ENCODE measurements around the gene HMX1. TPM values are rescaled to one million over a fixed set of nuclear protein-coding genes. Genes with fewer than 3 reads are reported as not detected.

The HMX1 gene
- total RNA-seq, 1 donor from 2014 or later, result not detected

GRCh38 chr4:8849266-8850073, 22.2 kb downstream of the HMX1 start:
- Mint-ChIP-seq H3K27ac (ENCODE audit: unreplicated experiment) (no peak overlapping the region), H3K27me3 (ENCODE audit: unreplicated experiment) (peaks cover 4% of the 10 kb centered on the region), H3K36me3 (ENCODE audit: low read depth, unreplicated experiment) (no peaks in the 10 kb centered on the region), H3K4me3 (ENCODE audit: unreplicated experiment) (no peak overlapping the region), H3K4me1 (ENCODE audit: unreplicated experiment) (no peaks in the 10 kb centered on the region), H3K9me3 (ENCODE audit: unreplicated experiment) (no peaks in the 10 kb centered on the region)
- no peak for DNase-seq (ENCODE audit: low spot score)
- TF ChIP-seq CTCF (IDR thresholded peaks at IDR 0.05; ENCODE audit: unreplicated experiment), result no peak

GRCh38 chr4:8848507-8849265, 23.0 kb downstream of the HMX1 start:
- H3K9me3 Mint-ChIP-seq (ENCODE audit: unreplicated experiment), result no peaks in the 10 kb centered on the region

GRCh38 chr4:8847764-8848163, 23.9 kb downstream of the HMX1 start:
- Mint-ChIP-seq H3K27ac (ENCODE audit: unreplicated experiment) (no peak overlapping the region), H3K36me3 (ENCODE audit: low read depth, unreplicated experiment) (no peaks in the 10 kb centered on the region), H3K9me3 (ENCODE audit: unreplicated experiment) (no peaks in the 10 kb centered on the region), H3K4me3 (ENCODE audit: unreplicated experiment) (no peak overlapping the region), H3K4me1 (ENCODE audit: unreplicated experiment) (no peaks in the 10 kb centered on the region), H3K27me3 (ENCODE audit: unreplicated experiment) (peaks cover 4% of the 10 kb centered on the region)
- no peak for DNase-seq (ENCODE audit: low spot score)
- no peak for TF ChIP-seq CTCF (IDR thresholded peaks at IDR 0.05; ENCODE audit: unreplicated experiment)

More at GRCh38 chr4:8848507-8849265, 23.0 kb downstream of the HMX1 start:
- no peak for DNase-seq (ENCODE audit: low spot score)
- Mint-ChIP-seq H3K4me1 (ENCODE audit: unreplicated experiment) (no peaks in the 10 kb centered on the region), H3K27ac (ENCODE audit: unreplicated experiment) (no peak overlapping the region), H3K4me3 (ENCODE audit: unreplicated experiment) (no peak overlapping the region), H3K27me3 (ENCODE audit: unreplicated experiment) (peaks cover 4% of the 10 kb centered on the region), H3K36me3 (ENCODE audit: low read depth, unreplicated experiment) (no peaks in the 10 kb centered on the region)
- no peak for TF ChIP-seq CTCF (IDR thresholded peaks at IDR 0.05; ENCODE audit: unreplicated experiment)

- H3K4me3 Mint-ChIP-seq (ENCODE audit: unreplicated experiment), result no peak overlapping the region
- no peak for TF ChIP-seq CTCF (IDR thresholded peaks at IDR 0.05; ENCODE audit: unreplicated experiment)
- no peak for DNase-seq (ENCODE audit: low spot score)
- H3K4me1 Mint-ChIP-seq (ENCODE audit: unreplicated experiment), result no peaks in the 10 kb centered on the region
- H3K9me3 Mint-ChIP-seq (ENCODE audit: unreplicated experiment), result no peaks in the 10 kb centered on the region
- no peak overlapping the region for H3K27ac Mint-ChIP-seq (ENCODE audit: unreplicated experiment)
- peaks cover 4% of the 10 kb centered on the region for H3K27me3 Mint-ChIP-seq (ENCODE audit: unreplicated experiment)
- H3K36me3 Mint-ChIP-seq (ENCODE audit: low read depth, unreplicated experiment), result no peaks in the 10 kb centered on the region
These were observed 24.3 kb downstream of the HMX1 start for GRCh38 chr4:8847331-8847730.

- no peak overlapping the region for H3K4me3 Mint-ChIP-seq (ENCODE audit: unreplicated experiment)
- H3K4me1 Mint-ChIP-seq (ENCODE audit: unreplicated experiment), result no peaks in the 10 kb centered on the region
- H3K9me3 Mint-ChIP-seq (ENCODE audit: unreplicated experiment), result no peaks in the 10 kb centered on the region
- H3K27me3 Mint-ChIP-seq (ENCODE audit: unreplicated experiment), result peaks cover 4% of the 10 kb centered on the region
- no peak for TF ChIP-seq CTCF (IDR thresholded peaks at IDR 0.05; ENCODE audit: unreplicated experiment)
- DNase-seq (ENCODE audit: low spot score), result no peak
- H3K36me3 Mint-ChIP-seq (ENCODE audit: low read depth, unreplicated experiment), result no peaks in the 10 kb centered on the region
- H3K27ac Mint-ChIP-seq (ENCODE audit: unreplicated experiment), result no peak overlapping the region
These were observed 24.8 kb downstream of the HMX1 start for GRCh38 chr4:8846826-8847225.

All from endothelial cell (in vitro differentiated cells).